ENCODE data around the gene TMEM40.
"Not testable (repeated sequence)": the region's sequence is repeated elsewhere in the genome, so short reads cannot be mapped to it uniquely, and the experiment has no call there.

Gene TMEM40

GRCh38 chr3:12777171-12777570 is 18.1 kb upstream of the TMEM40 start:
- DNase-seq (ENCODE audit: low spot score), result no peak

- DNase-seq (ENCODE audit: low spot score), result not testable (repeated sequence)
Observed at GRCh38 chr3:12775970-12776369, 16.9 kb upstream of the TMEM40 start.

GRCh38 chr3:12775226-12775625 is 16.2 kb upstream of the TMEM40 start:
- no peak for DNase-seq (ENCODE audit: low spot score)

- no peak for DNase-seq (ENCODE audit: low spot score)
Observed at GRCh38 chr3:12774619-12775018, 15.6 kb upstream of the TMEM40 start.

GRCh38 chr3:12773710-12774086 is 14.6 kb upstream of the TMEM40 start:
- no peak for DNase-seq (ENCODE audit: low spot score)

DNA sequence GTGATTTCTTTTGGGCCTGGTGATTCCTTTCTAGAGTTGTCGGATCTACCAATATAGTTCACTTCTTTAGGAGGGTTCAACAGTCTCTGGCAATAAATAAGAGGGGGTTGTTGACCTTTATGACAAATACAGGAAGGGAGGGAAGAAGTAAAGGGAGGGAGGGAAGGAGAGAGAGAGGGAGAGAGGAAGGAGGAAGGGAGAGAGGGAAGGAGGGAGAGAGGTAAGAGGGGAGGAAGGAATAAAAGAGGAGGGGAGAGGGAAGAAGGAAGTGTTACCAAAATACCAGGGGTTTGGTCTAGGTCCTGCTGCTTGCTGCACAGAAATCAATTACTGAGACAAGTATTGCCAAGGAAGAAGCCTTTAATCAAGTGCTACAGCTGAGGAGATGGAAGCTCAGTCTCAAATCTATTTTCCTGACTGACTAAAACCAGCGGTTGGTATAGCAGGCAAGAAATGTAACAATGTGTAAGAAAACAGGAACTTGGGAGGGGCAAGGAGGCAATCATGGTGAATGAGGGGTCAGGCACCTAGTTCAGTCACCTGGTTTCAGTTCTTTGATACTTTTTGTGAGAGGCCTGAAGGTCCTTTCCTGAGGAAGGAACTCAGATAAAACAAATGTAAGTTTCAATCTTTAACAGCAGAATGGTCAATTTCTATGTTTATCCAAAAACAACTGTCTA is 14.1 kb upstream of the TMEM40 start:
- DNase-seq (ENCODE audit: low spot score), result no peak

DNA sequence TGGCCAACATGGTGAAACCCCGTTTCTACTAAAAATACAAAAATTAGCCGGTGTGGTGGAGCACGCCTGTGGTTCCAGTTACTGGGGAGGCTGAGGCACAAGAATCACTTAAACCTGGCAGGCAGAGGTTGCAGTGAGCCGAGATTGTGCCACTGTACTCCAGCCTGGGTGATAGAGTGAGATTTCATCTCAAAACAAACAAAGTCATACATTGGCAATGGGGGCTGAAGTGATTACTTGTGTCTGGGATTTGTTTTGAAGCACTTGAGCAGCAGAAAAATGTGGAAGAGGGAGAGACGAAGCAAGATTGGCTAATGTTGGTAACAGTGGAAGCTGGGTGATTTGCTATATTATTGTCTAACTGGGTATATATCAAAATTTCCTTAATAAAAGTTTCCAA is 13.4 kb upstream of the TMEM40 start:
- DNase-seq (ENCODE audit: low spot score), result no peak

DNA sequence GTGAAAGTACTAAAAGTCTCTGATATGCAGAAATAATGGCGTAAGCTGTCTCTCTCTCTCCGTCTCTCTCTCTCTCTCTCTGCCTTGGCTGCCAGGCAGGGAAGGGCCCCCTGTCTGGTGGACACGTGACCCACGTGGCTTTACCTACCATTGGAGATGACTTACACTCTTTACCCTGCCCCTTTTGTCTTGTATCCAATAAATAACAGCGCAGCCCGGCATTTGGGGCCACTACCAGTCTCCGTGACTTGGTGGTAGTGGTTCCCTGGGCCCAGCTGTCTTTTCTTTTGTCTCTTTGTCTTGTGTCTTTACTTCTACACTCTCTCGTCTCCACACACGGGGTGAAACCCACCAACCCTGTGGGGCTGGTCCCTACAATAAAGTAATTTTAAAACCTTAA is 12.2 kb upstream of the TMEM40 start:
- DNase-seq (ENCODE audit: low spot score), result no peak

DNA sequence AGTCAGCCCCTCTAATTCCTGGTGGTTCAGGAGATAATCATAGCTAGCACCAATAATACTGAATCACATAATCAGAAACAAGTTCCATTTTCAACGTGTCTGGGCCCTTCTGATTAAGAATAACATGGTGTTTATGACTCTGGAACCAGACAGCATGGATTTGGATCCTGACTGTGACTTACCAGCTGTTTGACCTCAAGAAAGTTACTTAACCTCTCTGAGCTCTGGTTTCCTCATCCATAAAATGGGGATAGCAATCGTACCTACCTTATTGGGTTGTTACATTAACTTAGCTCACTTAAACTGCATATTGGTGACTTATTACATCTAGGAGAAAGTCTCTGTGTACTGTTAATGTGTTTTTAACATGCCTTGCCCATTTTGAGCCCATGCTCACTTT is 10.7 kb upstream of the TMEM40 start:
- no peak for DNase-seq (ENCODE audit: low spot score)

- DNase-seq (ENCODE audit: low spot score), result no peak
Observed at GRCh38 chr3:12768579-12769527, 9.8 kb upstream of the TMEM40 start.

GRCh38 chr3:12766541-12766940 is 7.5 kb upstream of the TMEM40 start:
- DNase-seq (ENCODE audit: low spot score), result no peak

DNA sequence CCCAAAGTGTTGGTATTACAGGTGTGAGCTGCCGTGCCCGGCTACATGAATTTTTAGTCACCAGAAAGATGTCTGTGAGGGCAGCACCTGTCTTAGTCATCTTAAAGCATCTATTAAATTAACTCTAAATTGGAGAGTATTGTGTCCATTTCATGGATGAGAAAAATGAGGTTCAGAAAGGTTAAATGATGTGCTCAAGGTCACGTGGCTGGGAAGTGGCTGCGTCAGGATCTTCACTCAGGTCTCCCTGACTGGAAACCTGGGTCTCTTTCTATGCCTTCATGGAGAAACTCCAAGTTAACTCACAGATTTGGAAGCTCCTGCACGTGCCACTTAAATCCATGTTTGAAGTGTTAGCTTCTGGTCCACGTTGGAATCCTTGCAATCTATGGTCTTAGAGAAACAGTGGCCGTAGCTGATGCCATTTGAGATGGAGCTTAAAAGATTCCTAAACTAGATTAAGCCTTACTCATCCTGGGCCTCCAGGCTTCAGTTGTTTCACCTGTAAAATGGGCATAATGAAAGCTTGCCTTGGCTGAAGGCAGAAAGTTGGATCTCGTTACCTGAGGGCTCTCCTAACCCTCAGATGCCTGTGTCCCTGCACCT is 5.2 kb upstream of the TMEM40 start:
- DNase-seq (ENCODE audit: low spot score), result no peak

GRCh38 chr3:12759693-12760565 is 870 bp upstream of the TMEM40 start:
- DNase-seq (ENCODE audit: low spot score), result no peak

DNA sequence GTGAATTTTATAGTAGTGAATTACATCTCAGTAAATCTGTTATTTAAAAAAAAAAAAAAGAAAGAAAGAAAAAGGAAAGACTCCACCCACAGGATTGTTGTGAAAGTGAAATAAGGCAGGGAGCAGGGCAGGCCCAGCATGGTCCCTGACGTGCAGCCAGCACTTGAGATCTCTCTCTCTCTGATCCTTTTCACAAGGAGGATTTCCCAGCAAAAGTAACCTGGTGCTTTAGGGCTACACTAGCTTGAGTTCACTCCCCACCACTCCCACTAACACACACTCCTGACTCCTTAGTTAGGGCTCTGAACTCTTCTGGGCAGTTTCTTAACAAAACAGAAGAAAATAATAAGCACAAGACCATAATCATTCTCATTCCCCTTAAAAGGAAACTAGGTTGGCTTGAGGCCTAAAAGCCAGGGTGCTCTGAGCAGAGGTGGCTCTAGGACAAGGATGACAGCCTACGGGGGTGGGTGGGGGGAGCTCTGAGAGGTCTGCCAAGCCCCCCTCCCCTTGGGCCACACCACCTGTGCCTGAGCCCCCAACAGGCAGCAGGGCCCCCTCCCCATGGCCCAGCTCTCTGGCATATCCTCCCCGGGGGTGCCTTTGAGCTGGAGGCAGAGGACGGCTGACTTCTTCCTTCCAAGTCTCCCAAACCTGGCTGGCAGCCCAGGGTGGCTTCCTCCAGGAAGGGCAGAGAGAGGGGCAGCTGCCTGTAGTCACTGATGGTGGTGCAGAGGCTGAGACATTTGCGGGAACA is 856 bp downstream of the TMEM40 start:
- DNase-seq (ENCODE audit: low spot score), result no peak

GRCh38 chr3:12756635-12757034 is 2.4 kb downstream of the TMEM40 start:
- DNase-seq (ENCODE audit: low spot score), result no peak

- no peak for DNase-seq (ENCODE audit: low spot score)
Observed at GRCh38 chr3:12756175-12756574, 2.9 kb downstream of the TMEM40 start.

- DNase-seq (ENCODE audit: low spot score), result no peak
Observed at GRCh38 chr3:12755754-12756153, 3.3 kb downstream of the TMEM40 start.

- DNase-seq (ENCODE audit: low spot score), result no peak
Observed at GRCh38 chr3:12754313-12754712, 4.7 kb downstream of the TMEM40 start.

GRCh38 chr3:12753275-12754028 is 5.6 kb downstream of the TMEM40 start:
- no peak for DNase-seq (ENCODE audit: low spot score)

GRCh38 chr3:12752809-12753208 is 6.2 kb downstream of the TMEM40 start:
- DNase-seq (ENCODE audit: low spot score), result no peak
